Peyer's patch (tissue), 4 donors: ENCODE results near the gene FOXL3.

Experiments used
- POLR2A ChIP-seq, 2 donors: fragments of 450-650 bp; IDR thresholded peaks; one replicate each; pipeline ENCODE4 v1.5.1; 2017; ENCODE audit warnings: antibody characterized with exemption in 2 of 2, mild to moderate bottlenecking in 2 of 2, moderate library complexity in 2 of 2
- TF ChIP-seq, protein P1 (sequence below), 6 experiments: fragments of 450-650 bp in 4 of 6; fragments of 200-600 bp in 2 of 6; sonication (generic) in 1 of 6; IDR thresholded peaks; one replicate each; pipeline ENCODE4 v1.5.1; 2017 to 2019; ENCODE audit warnings: antibody characterized with exemption in 6 of 6, mild to moderate bottlenecking in 3 of 6, moderate library complexity in 1 of 6

DNA sequence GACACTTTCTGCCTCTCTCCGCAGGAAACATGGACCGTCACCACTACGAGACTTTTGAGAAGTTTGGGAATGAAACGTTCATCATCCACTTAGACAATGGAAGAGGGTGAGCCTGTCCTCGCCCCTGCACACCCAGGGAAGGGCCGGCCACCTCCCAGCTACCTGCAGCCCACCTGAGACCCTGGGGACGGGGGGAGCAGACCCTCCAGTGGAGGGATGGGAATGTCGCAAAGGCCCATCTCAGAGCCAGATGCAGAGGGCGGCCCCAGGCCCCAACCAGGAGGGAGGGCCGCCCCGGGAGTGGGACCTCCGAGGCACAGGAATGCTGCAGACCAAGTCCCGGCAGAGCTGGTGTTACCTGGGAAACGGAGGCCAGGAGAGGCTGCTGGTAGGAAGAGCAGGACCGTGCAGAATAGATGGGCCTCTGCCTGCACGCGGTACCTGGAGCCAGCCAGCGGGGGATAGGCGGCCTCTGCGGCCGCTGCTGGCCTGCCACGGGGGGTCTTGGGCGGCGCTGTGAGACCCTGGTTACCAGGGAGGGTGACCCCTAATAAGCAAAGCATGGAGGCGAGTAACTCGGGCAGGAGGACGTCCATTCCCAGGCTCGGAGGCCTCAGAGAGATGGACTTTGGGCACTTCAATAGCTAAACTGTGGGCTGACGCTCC lies 32.9 kb upstream of the FOXL3 start:
- TF ChIP-seq, protein P1, sequence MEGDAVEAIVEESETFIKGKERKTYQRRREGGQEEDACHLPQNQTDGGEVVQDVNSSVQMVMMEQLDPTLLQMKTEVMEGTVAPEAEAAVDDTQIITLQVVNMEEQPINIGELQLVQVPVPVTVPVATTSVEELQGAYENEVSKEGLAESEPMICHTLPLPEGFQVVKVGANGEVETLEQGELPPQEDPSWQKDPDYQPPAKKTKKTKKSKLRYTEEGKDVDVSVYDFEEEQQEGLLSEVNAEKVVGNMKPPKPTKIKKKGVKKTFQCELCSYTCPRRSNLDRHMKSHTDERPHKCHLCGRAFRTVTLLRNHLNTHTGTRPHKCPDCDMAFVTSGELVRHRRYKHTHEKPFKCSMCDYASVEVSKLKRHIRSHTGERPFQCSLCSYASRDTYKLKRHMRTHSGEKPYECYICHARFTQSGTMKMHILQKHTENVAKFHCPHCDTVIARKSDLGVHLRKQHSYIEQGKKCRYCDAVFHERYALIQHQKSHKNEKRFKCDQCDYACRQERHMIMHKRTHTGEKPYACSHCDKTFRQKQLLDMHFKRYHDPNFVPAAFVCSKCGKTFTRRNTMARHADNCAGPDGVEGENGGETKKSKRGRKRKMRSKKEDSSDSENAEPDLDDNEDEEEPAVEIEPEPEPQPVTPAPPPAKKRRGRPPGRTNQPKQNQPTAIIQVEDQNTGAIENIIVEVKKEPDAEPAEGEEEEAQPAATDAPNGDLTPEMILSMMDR (IDR thresholded peaks at IDR 0.05): no peak
- no peak for TF ChIP-seq POLR2A (IDR thresholded peaks at IDR 0.05)
